GM12878 (cell line): ENCODE data around the gene HLA-DRB1. TPM values are rescaled to one million over a fixed set of nuclear protein-coding genes. Genes with fewer than 3 reads are reported as not detected.

Source experiments
- ATAC-seq: fragments of 200-7000 bp; cut with Tn5 transposase; 3 replicates; pipeline ENCODE4 v1.9.1; 2020; ENCODE audit warnings: mild to moderate bottlenecking, moderate library complexity
- BruUV-seq: library from RNA; stranded (reverse); fragments of 400-500 nt; replicated peaks from 2 replicates; lab custom pipeline; 2021; lab: Mats Ljungman, UMichigan
- CTCF ChIA-PET: fragments of 300-600 bp; sonication (Branson Sonifier 250); formaldehyde crosslinking; extraction: SDS; loops from one replicate; lab custom pipeline; 2021; ENCODE audit warnings: inconsistent platforms; lab: Yijun Ruan, JAX
- POLR2A ChIA-PET: fragments of 350-600 bp; formaldehyde crosslinking; extraction: SDS; loops from one replicate; lab custom pipeline; 2021; ENCODE audit warnings: inconsistent platforms; lab: Charles Lee
- RAD21 ChIA-PET: fragments of 300-600 bp; sonication (Branson Sonifier 250); formaldehyde crosslinking; loops from one replicate; lab custom pipeline; 2023; ENCODE audit warnings: antibody characterized with exemption; ENCODE audit not compliant: unreplicated experiment; lab: Charles Lee
- SMC1A ChIA-PET: fragments of 300-600 bp; sonication (Branson Sonifier 250); formaldehyde crosslinking; loops from one replicate; lab custom pipeline; 2023; ENCODE audit not compliant: unreplicated experiment, uncharacterized antibody; lab: Charles Lee
- DNase-seq: peaks from one replicate; pipeline ENCODE4 v3.0.0-alpha.2; 2011; ENCODE audit warnings: low read depth, low spot score
- FAIRE-seq: peaks from 3 replicates; lab custom pipeline; 2011; peaks lifted over from hg19 to GRCh38; lab: Jason Lieb, UNC
- H2AFZ ChIP-seq: 2 replicates; pipeline ENCODE4 v1.6.0; 2011; ENCODE audit warnings: low read depth, low read length, control low read depth; ENCODE audit not compliant: control insufficient read depth
- H3K27ac ChIP-seq: 2 replicates; pipeline ENCODE4 v1.5.1; 2011; ENCODE audit warnings: control low read depth; ENCODE audit not compliant: control insufficient read depth, insufficient read depth
- H3K27me3 ChIP-seq, 2 experiments: replicated peaks in 1 of 2; 2 replicates each; pipeline versions ENCODE4 v1.6.0 to v1.6.1; 2011; ENCODE audit warnings: low read length in 1 of 2; ENCODE audit not compliant: control insufficient read depth in 2 of 2, insufficient read depth in 2 of 2
- H3K36me3 ChIP-seq, 2 experiments: 2 replicates each; pipeline ENCODE4 v1.5.1; 2011; ENCODE audit warnings: low read length in 1 of 2; ENCODE audit not compliant: control insufficient read depth in 2 of 2, insufficient read depth in 2 of 2
- H3K4me1 ChIP-seq: 2 replicates; pipeline ENCODE4 v1.6.1; 2011; ENCODE audit warnings: mild to moderate bottlenecking, low read length, moderate library complexity, mixed read lengths; ENCODE audit not compliant: control insufficient read depth, insufficient read depth
- H3K4me2 ChIP-seq: 2 replicates; pipeline ENCODE4 v1.6.0; 2011; ENCODE audit warnings: control low read depth; ENCODE audit not compliant: control insufficient read depth, insufficient read depth
- H3K4me3 ChIP-seq: fragments of 200-600 bp; sonication (generic); 2 replicates; pipeline ENCODE4 v1.5.1; 2016
- H3K79me2 ChIP-seq: 2 replicates; pipeline ENCODE4 v1.6.0; 2011; ENCODE audit warnings: low read length; ENCODE audit not compliant: control insufficient read depth, insufficient read depth
- H3K9ac ChIP-seq: 2 replicates; pipeline ENCODE4 v1.8.0; 2011; ENCODE audit warnings: low read length, control low read depth, mixed read lengths; ENCODE audit not compliant: control insufficient read depth, insufficient read depth
- H3K9me3 ChIP-seq: replicated peaks from 3 replicates; pipeline ENCODE4 v1.5.1; 2011; ENCODE audit warnings: mild to moderate bottlenecking, low read length; ENCODE audit not compliant: control insufficient read depth, insufficient read depth
- H4K20me1 ChIP-seq: 2 replicates; pipeline ENCODE4 v1.6.0; 2011; ENCODE audit not compliant: control insufficient read depth, insufficient read depth
- CBX5 ChIP-seq: sonication (generic); IDR thresholded peaks from 2 replicates; pipeline ENCODE4 v1.6.1; 2016; ENCODE audit warnings: low read depth, moderate library complexity, mild to moderate bottlenecking, inconsistent platforms
- CREB1 ChIP-seq: IDR thresholded peaks from 2 replicates; pipeline ENCODE4 v1.6.1; 2012; ENCODE audit warnings: low read depth, mild to moderate bottlenecking, inconsistent platforms
- MXI1 ChIP-seq: fragments of 150-350 bp; IDR thresholded peaks from 2 replicates; pipeline ENCODE4 v1.6.1; 2011; ENCODE audit warnings: low read depth, mild to moderate bottlenecking, inconsistent platforms, low read length, improper control_type of control experiment
- NFYA ChIP-seq: IDR thresholded peaks from 2 replicates; pipeline ENCODE4 v1.6.1; 2011; ENCODE audit warnings: low read depth, mild to moderate bottlenecking, low read length, improper control_type of control experiment, borderline replicate concordance
- POLR2AphosphoS5 ChIP-seq: IDR thresholded peaks from 2 replicates; pipeline ENCODE4 v1.6.1; 2011; ENCODE audit warnings: mild to moderate bottlenecking, low read length, inconsistent platforms
- SMC3 ChIP-seq: IDR thresholded peaks from 2 replicates; pipeline ENCODE4 v1.6.1; 2011; ENCODE audit warnings: low read length, improper control_type of control experiment, borderline replicate concordance
- SP1 ChIP-seq: IDR thresholded peaks from one replicate; pipeline ENCODE4 v1.6.1; 2011; ENCODE audit warnings: low read depth, low read length
- WGBS: methylation state at CpG from one replicate; pipeline ENCODE4 v1.1.6; 2016; ENCODE audit warnings: low lambda C conversion rate; ENCODE audit not compliant: insufficient replicate concordance, insufficient coverage; ENCODE audit errors: missing lambda C conversion rate; 5-methylcytosine and 5-hydroxymethylcytosine counted together
- in situ Hi-C: fragments of 300-500 bp; cut with MboI; formaldehyde crosslinking; loops from 9 replicates; pipeline ENCODE4 v1.14.3; 2018; ENCODE audit warnings: mixed read lengths
- intact Hi-C: fragments of 100-400 bp; cut with micrococcal nuclease; formaldehyde crosslinking; loops from one replicate; pipeline ENCODE4 v1.14.2; 2022; ENCODE audit not compliant: unreplicated experiment
- polyA plus RNA-seq, 11 experiments: library from polyadenylated mRNA; depleted of rRNA in 4 of 11; unstranded in 6 of 11; stranded (reverse) in 5 of 11; fragments of >200 nt; fragmentation: Nextera tagmentation in 4 of 11; fragmentation: Illumina TruSeq in 1 of 11; extraction: Ambion mirVana in 4 of 11; extraction: Trizol in 1 of 11; gene quantifications; 1 replicate in 1 of 11; 2 replicates in 10 of 11; pipeline versions ENCODE4 v1.2.1 to v1.2.3, GENCODE V29; 2011 to 2016; ENCODE audit warnings: inconsistent platforms in 2 of 11, missing spikeins in 2 of 11, low read depth in 1 of 11
- total RNA-seq, 4 experiments: library from RNA; depleted of rRNA in 3 of 4; stranded (reverse); fragments of >200 nt in 3 of 4; fragmentation: Illumina TruSeq in 1 of 4; extraction: Trizol in 1 of 4; gene quantifications; 2 replicates each; pipeline versions ENCODE4 v1.2.1 to v1.2.3, GENCODE V29; 2013 to 2021
- TF ChIP-seq, protein P1 (sequence below): fragments of 450-650 bp; conservative IDR thresholded peaks from 2 replicates; pipeline ENCODE4 v1.6.1; 2017; ENCODE audit warnings: mild to moderate bottlenecking, moderate library complexity
- TF ChIP-seq, protein P2 (sequence below): fragments of 450-650 bp; IDR thresholded peaks from 2 replicates; pipeline ENCODE4 v1.6.1; 2017; ENCODE audit warnings: mild to moderate bottlenecking, moderate library complexity
- TF ChIP-seq, protein P3 (sequence below): fragments of 450-650 bp; formaldehyde crosslinking; IDR thresholded peaks from 2 replicates; pipeline ENCODE4 v1.5.0; 2022; ENCODE audit warnings: mild to moderate bottlenecking, missing genetic modification characterization

Gene HLA-DRB1
- total and polyA plus RNA-seq, 10 of the 15 experiments (the other 5 are each of a cell fraction or from before 2014, with no cell fraction given) = 312 to 1,082 (median 604) TPM

DNA sequence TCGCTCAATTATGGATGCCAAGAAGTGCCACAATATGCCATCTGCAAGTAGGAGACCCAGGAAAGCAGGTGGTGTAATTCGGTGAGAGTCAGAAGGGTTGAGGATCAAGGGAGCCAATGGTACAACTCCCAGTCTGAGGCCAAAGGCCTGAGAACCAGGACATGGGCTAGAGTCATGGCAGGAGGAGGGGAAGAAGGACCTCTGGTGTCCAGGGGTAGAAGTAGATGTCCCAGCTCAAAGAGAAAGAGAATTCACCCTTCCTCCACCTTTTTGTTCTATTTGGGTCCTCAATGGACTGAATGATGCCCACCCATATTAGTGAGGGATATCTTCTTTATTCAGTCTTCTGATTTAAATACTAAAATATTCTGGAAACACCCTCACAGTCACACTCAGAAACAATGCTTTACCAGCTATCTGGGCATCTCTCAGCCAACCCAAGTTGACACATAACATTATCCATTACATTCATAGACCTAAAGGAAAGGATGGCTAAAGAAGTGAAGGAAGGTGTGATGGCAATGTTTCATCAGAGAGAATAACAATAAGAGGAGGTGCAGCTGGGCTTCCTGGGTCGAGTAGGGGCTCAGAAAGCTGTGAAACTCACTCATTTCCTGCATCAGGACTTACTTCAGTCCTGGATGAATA is 26.4 kb upstream of the HLA-DRB1 start:
- CTCF ChIA-PET = interaction anchor here (0.8 to 1.9 kb wide), 3 partner anchors 10 to 25 kb away, joined by 3 to 5 read pairs (median 4); no protein-coding TSS in a partner anchor
- peaks cover 9% of the 10 kb centered on the region for H3K9me3 ChIP-seq
- no peaks in the 10 kb centered on the region for H3K27me3 ChIP-seq
- no peaks in the 10 kb centered on the region for H3K79me2 ChIP-seq
- intact Hi-C loops = no loop called here
- WGBS = 33% methylated on average over 3 of the region's 3 CpGs
- no peak overlapping the region for H3K27ac ChIP-seq
- POLR2A ChIA-PET = interaction anchor here (0.7 to 3.0 kb wide), 6 partner anchors 7 to 53 kb away, joined by 3 to 9 read pairs (median 3); partner anchors contain the start of genes HLA-DQA1 and HLA-DQB1
- in situ Hi-C loops = loop anchor here (10.0 to 25.0 kb wide), 2 partner anchors 329 to 1054 kb away; partner anchors contain the start of genes HLA-DMB and LTA
- no peak overlapping the region for H3K4me3 ChIP-seq
- H3K4me2 ChIP-seq = no peak overlapping the region
- H4K20me1 ChIP-seq = no peaks in the 10 kb centered on the region
- H3K9ac ChIP-seq = no peak overlapping the region
- SMC1A ChIA-PET = interaction anchor here (0.8 to 1.4 kb wide), 2 partner anchors 16 to 20 kb away, joined by 3 to 10 read pairs; no protein-coding TSS in a partner anchor
- no peak for ATAC-seq
- no peaks in the 10 kb centered on the region for H3K36me3 ChIP-seq
- RAD21 ChIA-PET = no interaction called here
- no TSS peak for BruUV-seq
- H2AFZ ChIP-seq = no peak overlapping the region
- peaks cover 6% of the 10 kb centered on the region for H3K4me1 ChIP-seq
- no peak for FAIRE-seq
- DNase-seq = no peak
- no peak for TF ChIP-seq SMC3
- TF ChIP-seq, protein P1, sequence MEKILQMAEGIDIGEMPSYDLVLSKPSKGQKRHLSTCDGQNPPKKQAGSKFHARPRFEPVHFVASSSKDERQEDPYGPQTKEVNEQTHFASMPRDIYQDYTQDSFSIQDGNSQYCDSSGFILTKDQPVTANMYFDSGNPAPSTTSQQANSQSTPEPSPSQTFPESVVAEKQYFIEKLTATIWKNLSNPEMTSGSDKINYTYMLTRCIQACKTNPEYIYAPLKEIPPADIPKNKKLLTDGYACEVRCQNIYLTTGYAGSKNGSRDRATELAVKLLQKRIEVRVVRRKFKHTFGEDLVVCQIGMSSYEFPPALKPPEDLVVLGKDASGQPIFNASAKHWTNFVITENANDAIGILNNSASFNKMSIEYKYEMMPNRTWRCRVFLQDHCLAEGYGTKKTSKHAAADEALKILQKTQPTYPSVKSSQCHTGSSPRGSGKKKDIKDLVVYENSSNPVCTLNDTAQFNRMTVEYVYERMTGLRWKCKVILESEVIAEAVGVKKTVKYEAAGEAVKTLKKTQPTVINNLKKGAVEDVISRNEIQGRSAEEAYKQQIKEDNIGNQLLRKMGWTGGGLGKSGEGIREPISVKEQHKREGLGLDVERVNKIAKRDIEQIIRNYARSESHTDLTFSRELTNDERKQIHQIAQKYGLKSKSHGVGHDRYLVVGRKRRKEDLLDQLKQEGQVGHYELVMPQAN = no peak
- TF ChIP-seq SP1 = no peak
- no peak for TF ChIP-seq CREB1
- TF ChIP-seq MXI1 = no peak
- TF ChIP-seq, protein P2, sequence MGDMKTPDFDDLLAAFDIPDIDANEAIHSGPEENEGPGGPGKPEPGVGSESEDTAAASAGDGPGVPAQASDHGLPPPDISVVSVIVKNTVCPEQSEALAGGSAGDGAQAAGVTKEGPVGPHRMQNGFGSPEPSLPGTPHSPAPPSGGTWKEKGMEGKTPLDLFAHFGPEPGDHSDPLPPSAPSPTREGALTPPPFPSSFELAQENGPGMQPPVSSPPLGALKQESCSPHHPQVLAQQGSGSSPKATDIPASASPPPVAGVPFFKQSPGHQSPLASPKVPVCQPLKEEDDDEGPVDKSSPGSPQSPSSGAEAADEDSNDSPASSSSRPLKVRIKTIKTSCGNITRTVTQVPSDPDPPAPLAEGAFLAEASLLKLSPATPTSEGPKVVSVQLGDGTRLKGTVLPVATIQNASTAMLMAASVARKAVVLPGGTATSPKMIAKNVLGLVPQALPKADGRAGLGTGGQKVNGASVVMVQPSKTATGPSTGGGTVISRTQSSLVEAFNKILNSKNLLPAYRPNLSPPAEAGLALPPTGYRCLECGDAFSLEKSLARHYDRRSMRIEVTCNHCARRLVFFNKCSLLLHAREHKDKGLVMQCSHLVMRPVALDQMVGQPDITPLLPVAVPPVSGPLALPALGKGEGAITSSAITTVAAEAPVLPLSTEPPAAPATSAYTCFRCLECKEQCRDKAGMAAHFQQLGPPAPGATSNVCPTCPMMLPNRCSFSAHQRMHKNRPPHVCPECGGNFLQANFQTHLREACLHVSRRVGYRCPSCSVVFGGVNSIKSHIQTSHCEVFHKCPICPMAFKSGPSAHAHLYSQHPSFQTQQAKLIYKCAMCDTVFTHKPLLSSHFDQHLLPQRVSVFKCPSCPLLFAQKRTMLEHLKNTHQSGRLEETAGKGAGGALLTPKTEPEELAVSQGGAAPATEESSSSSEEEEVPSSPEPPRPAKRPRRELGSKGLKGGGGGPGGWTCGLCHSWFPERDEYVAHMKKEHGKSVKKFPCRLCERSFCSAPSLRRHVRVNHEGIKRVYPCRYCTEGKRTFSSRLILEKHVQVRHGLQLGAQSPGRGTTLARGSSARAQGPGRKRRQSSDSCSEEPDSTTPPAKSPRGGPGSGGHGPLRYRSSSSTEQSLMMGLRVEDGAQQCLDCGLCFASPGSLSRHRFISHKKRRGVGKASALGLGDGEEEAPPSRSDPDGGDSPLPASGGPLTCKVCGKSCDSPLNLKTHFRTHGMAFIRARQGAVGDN = no peak
- no peak for TF ChIP-seq NFYA
- no peak for TF ChIP-seq CBX5
- TF ChIP-seq POLR2AphosphoS5 = no peak
- TF ChIP-seq, protein P3, sequence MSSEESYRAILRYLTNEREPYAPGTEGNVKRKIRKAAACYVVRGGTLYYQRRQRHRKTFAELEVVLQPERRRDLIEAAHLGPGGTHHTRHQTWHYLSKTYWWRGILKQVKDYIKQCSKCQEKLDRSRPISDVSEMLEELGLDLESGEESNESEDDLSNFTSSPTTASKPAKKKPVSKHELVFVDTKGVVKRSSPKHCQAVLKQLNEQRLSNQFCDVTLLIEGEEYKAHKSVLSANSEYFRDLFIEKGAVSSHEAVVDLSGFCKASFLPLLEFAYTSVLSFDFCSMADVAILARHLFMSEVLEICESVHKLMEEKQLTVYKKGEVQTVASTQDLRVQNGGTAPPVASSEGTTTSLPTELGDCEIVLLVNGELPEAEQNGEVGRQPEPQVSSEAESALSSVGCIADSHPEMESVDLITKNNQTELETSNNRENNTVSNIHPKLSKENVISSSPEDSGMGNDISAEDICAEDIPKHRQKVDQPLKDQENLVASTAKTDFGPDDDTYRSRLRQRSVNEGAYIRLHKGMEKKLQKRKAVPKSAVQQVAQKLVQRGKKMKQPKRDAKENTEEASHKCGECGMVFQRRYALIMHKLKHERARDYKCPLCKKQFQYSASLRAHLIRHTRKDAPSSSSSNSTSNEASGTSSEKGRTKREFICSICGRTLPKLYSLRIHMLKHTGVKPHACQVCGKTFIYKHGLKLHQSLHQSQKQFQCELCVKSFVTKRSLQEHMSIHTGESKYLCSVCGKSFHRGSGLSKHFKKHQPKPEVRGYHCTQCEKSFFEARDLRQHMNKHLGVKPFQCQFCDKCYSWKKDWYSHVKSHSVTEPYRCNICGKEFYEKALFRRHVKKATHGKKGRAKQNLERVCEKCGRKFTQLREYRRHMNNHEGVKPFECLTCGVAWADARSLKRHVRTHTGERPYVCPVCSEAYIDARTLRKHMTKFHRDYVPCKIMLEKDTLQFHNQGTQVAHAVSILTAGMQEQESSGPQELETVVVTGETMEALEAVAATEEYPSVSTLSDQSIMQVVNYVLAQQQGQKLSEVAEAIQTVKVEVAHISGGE = no peak
